GM12873 (cell line): ENCODE results near the gene NR2F1.

ENCODE experiments used
- CTCF ChIP-seq: IDR thresholded peaks from 2 replicates; pipeline ENCODE4 v1.5.1; 2012; ENCODE audit warnings: low read depth, mild to moderate bottlenecking, moderate library complexity, low read length, control low read depth; ENCODE audit not compliant: insufficient read depth; ENCODE audit errors: missing control alignments

The NR2F1 gene

GRCh38 chr5:93595420-93596147, 12.6 kb downstream of the NR2F1 start:
- TF ChIP-seq CTCF = no peak

- no peak for TF ChIP-seq CTCF
These were observed 13.3 kb downstream of the NR2F1 start for GRCh38 chr5:93596310-93596675.

GRCh38 chr5:93596676-93597490, 13.9 kb downstream of the NR2F1 start:
- TF ChIP-seq CTCF = no peak

- TF ChIP-seq CTCF = no peak
These were observed 15.3 kb downstream of the NR2F1 start for GRCh38 chr5:93598091-93599000.

- no peak for TF ChIP-seq CTCF
These were observed 16.0 kb downstream of the NR2F1 start for GRCh38 chr5:93599001-93599379.

GRCh38 chr5:93599399-93600120, 16.5 kb downstream of the NR2F1 start:
- TF ChIP-seq CTCF = no peak
